Activated naive CD8-positive, alpha-beta T cell treated with anti-CD3 and anti-CD28 coated beads, Interleukin-2, amount 50 U/mL, for 16 hours (primary cell): ENCODE measurements around the gene CHML.

Experiments
- DNase-seq: peaks from one replicate; pipeline ENCODE4 v3.0.0-alpha.2; 2020; ENCODE audit warnings: low read depth, low spot score

CHML gene

DNA sequence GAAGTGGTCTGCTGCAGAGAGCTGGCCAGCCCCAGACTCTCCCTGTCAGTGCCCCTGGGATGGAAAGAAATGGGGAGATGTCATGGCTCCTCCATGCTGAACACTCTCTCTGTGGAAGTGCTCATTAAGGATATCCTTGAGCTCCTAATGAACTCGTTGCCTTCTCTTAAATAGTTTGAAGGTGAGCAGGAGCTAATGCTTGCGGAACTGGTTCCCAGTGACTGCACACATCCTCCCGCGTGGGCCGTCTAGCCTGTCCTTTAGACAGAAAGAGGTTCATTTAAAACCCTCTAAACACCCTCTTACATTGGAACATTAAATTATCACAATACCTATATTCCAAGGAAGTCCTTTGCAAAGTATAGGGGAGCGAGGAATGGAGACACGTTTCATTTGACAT lies 6.0 kb upstream of the CHML start:
- DNase-seq = no peak

DNA sequence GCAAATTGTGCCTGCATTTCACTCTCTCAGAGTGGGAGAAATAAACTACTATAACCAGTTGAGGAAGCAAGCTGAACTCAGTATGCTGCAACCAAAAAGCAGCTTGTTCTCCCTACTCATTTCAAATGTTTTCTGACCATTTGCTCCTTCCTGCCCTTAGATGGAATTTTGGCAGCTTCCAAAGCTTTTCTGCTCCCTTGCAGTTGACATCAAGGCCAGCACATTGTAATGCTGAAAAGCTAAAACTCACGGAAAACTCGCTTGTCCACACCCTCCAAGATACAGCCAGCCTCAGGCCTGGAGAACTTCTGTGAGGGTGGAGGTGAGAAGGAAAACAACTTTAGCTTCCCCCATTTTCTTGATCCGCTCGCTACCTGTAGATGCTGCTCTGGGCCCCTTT lies 5.0 kb upstream of the CHML start:
- no peak for DNase-seq

DNA sequence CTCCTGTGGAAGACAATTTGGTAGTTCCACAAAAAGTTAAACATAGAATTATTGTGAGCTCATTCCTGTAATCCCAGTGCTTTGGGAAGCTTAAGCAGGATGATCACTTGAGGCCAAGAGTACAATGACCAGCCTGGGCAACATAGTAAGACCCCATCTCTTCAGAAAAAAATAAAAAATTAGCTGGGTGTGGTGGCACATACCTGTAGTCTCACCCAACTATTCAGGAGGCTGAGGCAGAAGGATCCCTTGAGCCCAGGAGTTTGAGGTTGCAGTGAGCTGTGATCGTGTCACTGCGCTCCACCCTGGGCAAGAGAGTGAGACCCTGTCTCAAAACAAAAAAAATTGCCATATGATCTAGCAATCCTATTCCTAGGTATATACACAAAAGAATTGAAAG lies 4.1 kb upstream of the CHML start:
- no peak for DNase-seq

DNA sequence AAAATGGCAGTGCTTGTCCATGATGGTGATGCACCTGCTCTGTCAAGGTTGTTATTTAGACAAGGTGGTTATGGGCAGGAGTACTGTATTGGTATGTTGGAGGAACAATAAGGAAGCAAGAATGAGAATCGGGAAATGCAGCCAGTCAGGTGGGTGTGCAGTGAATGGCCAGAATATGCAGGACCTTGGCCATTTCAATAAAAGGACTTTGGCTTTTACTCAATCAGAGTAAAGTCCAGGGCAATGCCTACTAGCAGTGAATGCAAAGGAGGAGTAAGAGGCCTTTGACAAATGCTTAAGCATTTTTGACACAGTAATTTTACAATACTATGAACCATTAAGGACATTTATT lies 2.4 kb upstream of the CHML start:
- DNase-seq = no peak

DNA sequence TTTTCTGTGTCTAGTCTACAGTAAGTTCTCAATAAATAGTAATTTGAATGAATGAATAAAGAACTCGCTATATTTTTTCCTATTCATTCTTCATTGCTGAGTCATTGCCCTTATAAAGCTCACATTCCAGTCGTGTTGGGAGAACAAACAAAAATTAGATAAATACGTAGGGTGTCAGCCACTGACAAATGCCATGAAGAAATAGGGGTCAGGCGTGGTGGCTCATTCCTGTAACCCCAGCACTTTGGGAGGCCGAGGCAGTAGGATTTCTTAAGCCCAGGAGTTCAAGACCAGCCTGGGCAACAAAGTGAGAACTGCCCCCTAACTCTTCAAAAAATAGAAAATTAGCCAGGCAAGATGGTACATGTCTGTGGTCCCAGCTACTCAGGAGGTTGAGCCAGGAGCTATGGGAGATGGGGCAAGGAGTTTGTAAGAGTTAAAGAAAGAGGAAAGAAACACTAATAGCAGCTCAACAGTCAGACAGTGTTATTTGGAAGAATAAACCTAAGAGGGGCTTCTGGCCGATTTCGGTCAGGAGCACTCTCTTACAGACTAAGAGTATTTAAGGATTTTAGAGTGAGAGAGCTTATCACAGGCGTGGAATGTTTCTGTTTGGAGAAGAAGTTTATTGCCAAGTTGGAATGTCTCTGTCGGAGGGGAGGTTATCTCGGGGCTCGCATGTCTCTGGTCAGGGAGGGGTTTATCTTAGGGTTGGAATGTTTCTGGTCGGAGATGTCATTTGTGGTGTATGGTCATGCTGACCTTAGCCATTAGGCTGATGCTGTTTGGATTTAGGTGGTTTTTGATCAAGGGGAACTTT lies 1.8 kb upstream of the CHML start:
- no peak for DNase-seq

DNA sequence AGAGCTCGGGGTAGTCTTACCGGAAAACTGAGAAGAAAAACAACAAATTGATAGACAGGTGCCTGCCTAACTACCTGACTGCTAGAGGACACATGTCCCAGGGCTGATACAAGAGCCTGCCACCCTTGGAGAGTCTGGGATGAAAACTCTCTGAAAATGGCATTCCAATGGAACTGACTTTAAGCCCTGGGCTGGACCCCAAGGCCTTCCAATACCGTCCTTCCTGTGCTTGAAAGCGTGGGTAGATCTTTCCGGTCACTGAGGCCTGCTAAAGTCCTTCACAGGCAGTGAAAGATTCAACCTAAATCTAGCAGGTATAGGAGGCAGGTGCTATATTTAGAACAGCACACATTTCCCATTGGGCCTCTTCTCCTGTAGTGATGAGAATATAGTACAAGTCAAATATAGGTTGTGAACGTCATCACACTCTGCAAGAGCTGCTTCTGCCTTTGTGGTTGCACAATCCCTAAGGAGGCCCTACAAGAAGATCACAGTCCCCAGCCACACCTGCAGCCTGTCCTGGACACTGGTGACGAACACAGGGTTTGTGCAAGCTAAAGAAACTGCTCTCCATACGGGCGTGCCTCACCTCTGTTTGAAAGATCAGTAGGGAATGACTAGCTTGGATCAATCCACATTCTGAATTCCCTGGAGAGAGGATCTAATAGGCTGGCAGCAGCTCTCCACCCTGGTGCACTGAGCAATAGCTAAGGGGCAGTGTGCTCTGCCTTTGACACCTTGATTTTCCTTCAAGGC lies 876 bp upstream of the CHML start:
- no peak for DNase-seq

DNA sequence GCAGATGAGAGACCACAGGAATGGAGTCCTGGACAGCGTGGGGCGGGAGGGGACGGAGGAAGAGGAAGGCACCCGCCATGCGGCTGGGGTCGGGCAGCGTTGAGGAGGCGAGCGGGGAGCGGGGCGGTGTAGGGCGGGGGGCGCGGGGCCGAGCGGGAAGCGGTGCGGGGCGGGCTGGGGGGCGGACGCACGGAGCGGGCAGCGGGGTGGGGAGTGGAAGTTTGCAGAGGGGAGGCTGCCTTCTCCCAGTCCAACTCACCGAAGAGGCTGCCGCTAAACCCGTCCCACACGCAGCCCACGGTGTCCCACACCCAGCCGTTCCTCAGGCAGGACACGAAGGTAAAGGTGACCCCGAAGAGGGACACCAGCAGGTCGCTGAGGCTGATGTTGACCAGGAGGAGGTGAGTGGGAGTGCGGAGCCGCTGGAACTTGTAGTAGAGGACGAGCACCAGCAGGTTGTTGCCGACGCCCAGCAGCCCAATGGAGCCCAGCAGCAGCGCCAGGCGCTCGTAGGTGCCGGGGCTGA lies 483 bp downstream of the CHML start:
- peak; percentile 2 for DNase-seq

DNA sequence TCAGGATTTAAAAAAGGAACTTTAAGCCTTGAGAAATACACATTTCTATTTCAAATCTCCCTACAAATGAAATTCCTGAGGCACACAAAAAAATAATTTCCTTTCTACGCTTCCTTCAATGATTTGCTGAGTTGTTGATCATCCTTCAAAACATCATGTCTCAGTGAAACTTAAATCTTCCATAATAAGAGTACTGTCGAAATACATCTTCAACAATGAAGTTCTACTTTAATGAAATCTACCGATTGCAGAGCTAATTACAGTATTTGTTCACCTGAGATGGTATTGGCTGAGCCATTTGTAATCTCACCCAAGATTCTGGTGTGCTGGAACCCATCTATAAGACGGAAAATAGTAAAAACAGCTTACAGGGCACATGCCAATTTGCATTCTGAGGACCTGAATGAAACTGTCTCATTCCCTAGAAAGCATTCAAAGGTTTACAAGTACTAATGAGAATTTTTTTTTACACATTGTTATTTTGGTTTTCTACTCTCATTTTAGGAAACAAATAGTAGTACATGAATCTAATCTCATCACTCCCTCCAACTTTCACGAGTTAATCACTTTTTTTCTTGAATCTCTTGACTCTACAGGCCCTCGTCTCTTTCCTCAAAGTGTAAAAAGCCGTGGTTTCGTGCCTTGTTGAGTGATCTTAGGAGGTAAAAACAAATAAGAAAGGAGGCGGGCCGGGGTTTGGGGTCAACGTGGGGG lies 1.1 kb downstream of the CHML start:
- DNase-seq = no peak

DNA sequence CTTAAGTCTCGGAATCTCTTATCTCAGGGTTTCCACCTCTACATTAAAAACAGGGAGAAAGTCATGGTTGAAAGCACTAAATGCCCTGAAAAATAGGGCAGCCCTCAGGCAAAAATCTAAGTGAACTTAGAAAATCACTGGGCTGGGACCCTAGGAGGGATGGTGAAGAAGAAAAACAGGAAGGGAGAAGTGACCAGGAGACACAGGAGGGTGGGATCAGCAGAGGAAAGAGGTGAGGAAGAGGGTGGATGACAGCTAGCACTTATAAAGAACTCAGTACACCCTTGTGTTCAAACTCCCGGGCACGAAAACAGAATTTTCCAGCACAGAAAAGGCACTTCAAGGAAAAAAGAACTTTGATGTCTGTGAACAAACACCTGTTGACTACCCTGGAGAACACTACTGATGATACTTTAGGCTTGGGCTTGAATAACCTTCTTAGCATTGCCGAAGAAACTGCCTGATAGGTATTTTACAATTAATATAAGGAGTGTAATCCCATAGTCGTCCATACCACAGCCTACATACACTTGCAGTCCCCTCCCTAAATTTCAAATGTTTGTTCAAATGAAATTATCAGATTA lies 2.0 kb downstream of the CHML start:
- DNase-seq = no peak

DNA sequence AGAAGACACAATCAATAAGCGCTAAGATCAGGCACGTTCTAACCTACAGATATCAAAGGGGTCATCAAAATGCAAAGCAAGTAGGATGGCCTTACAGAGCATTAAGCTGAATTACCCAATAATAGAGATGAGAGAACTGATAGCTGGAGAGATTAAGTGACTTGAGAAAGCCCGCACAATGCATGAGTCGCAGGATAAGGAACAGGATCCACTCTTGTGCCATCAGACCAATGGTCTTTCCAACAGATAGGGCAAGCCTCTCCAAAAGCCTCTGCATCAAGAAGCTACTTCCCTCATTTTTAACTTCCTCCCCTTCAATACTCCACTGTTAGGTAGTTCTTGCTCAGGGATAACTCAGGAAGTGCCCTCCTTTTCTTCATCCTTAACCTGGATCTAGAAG lies 2.6 kb downstream of the CHML start:
- DNase-seq = no peak

DNA sequence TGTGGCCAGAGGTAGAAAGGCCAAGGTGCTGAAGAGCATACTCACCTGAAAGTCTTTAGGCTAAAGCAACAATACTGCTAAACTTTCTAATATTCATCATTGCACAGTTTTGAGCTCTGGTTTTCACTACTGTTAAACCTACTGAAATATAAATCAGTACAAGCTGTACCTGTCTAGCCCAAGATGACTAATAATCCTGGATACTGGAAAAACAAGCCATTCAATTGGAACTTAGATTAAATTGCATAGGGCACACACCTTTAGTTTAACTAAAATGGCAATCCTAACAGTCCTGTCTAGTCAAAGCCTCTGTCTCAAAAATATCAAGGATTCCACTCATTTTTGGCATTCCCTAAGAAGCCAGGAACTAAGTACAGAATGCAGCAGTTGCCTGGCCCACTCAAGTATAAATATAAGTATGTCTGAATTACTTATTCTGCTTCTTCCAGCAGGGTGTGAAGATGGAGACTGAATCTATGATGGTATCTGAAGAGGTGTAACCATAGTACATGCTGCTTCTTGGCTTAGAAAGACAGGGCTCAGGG lies 3.1 kb downstream of the CHML start:
- no peak for DNase-seq

DNA sequence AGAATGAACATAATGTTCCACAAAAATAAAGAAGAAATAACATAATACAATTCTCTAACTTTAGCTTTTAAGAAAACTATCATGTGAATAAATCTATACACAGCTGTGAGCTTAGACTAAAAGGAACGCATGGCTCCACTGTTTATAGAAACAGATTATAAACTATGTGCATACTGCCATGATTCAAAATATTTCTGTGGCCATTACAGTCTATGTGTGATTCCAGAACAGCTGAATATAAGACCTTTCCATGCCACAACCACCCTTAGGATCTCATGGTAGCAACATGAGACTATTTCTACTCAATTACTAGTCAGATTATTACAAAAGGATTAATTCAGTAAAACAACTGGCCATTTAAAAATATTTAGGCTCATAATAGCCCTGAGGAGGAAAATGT lies 3.9 kb downstream of the CHML start:
- DNase-seq = no peak

DNA sequence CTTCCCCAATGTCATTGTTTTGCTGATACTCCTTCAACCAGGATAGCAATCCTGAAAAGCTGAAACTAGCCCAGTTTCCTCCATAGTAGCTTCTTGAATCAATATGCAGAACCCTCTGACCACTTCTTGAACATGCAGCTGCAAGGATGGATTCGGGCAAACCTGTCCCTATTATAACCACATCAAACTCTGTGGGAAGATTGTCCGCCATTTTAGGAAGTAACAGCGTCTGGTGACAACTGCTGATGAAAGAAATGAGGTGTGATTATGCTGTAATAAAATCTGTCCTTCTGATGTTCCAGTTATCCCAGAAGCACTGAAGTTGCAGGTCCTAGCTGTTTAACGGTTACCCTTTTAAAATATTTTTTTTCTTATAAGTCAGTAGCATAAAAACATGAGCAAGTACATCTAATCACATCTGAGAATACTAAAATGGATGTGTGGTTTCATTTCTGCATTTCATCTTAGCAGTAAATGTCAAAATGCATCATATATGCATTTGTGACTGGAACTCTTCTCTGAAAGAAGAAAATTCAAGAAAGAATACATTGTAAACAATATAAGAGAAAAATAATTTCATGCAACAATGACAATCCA lies 4.5 kb downstream of the CHML start:
- no peak for DNase-seq

DNA sequence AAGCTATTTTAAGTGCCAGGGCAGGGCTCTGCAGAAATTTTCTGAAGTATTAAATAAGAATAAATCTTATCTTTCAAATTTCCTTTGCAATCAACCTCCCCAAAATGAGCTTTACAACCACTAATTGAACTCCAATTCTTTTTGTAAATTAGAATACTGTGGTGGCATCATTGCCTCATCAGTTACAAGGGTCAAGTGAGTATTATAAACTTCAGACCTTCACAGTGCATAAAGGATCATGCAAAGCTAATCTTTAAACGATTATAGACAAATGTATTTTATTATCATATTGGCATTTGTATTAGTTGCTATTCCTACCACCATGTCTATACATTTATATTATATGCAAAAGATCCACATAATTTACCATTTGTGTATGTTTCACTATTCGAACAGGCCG lies 7.2 kb downstream of the CHML start:
- DNase-seq = no peak

DNA sequence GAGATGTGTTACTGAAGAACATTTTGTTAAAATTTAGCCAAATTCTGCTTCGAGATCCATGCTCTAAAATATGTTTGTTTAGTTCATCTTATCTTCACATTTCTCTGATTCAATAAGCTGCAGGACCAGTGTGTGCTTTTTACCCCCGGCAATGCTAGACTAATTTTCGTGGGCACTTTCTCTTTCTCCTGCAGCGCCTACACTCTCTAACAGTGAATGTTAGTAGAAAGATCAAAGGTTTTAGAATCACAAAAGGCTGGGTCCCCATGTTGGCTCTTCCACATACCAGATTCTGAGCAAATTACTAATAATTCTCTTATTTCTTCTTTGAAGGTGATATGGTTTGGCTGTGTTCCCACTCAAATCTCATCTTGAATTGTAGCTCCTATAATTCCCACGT lies 8.5 kb downstream of the CHML start:
- DNase-seq = no peak

DNA sequence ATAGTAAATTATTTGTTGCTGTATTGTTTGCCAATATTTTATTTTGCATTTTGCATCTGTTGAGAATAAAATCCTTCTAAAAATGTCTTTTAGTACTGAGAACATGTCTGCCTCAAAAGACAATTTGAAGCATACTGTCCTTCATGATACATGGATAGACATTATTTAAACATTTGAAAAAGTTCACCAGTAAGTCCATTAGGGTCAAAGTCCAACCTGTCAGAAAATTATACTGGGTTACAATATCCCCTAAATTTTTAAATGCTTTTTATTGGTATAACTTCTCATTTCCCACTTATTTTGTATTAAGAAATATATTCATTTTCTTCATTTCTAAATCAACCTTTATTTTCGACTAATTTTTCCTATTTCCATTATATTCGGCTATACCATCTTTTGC lies 9.3 kb downstream of the CHML start:
- no peak for DNase-seq

DNA sequence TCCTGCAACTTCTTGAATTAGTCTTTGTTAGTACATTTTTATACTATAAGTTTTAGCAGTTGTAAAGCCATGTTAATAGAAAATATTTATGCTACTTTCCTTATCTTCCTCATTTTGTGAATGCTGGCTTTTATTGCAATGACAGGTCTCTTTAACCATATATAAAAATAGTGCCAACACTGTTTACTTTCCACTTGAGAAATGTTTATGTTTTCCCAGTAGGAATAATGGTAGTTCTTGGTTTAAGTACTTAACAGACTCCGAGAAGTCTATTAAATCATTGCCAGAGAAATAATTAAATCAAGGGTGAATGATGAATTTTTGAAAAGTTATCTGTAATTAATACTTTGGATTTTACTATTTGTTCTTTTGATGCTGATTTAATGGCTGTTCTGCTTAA lies 9.7 kb downstream of the CHML start:
- no peak for DNase-seq

DNA sequence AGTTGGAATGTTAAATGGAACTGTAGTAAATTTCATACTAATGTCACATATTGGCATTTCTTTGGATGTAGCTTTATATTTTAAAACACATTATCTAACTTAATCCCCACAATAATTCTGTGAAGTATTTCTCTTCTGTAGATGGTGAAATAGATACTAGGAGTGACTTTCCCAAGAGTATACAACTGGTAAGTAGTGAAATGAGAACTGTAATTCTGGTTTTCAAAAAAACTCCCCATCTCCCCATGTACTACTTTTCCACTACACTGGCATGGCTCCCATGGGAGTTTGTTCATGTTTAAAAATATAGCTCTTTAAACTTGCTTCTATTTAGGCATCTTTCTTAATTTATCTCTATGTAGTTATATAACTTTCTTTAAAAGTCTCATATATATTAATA lies 10.2 kb downstream of the CHML start:
- DNase-seq = no peak

DNA sequence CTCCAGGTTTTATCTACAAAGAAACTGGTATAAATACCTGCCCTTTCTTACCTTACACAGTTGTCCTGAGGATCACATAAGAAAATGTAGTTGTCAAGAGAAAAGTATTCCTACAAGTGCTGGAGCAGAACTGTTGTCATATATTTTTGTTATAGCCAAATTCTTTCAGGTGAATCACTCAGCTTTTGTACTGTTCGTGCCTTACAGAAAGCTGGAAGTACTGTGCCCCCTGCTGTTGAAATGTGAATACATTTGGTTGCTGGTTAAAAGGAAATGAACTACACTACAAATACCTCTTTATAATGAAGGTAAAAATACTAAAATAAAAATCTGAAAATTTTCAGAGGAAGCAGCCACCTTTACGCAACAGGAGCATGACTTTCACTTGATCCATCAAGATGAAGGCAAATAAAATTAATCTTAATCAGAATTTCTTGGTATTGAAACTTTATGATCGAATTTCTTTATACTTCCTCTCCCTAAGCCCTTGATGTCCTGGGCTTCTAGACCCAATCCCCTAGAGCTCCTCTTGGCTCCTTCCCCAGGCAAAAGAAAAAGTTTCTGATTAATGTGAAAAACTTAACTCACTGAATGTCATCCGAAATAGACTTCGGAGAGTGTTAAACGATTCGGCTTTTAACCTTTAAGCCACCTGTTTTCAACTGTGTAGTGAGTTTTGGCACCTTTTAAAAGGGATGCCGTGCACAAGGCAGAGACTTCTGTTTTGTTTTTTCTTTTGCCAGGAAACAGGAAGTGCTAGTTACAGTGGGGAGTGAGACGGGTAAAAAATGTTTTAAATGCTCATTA lies 12.5 kb downstream of the CHML start:
- no peak for DNase-seq

DNA sequence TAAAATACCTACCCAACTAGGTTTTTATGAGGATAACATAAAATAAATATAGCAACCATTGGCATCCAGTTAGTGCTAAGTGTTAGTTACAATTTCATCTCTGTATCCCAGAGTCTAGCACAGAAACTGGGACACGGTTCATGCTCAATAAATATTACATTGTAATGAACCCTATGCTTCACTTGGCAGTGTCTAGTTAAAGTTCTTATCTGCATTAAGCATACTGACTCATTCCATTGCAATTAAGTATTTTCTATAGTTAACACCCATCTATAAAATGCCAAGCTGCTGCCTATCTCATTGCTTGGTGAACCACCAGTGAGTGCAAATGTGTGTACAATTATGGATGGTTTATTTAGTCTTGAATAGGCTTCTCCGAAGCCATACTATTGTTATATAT lies 15.2 kb downstream of the CHML start:
- DNase-seq = no peak

DNA sequence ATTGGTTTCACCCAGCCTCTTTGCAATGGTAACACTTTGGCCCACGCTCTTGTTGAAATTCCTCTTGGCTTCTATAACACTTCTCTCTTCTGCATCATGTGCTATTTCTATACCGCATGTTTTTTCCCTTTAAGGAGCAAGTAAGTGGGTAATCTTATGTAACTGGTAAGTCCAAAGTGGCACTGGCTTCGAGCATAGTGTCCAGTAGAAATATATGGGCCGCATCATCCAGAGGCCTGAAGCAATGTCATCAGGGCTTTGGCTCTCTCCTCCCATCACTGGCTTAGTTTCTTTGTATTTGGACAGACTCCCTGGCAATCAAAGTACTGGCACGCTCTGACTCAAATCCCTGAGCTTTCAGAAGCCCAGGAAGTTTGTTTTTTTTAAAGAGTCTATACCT lies 17.5 kb downstream of the CHML start:
- DNase-seq = no peak
